H9 (cell line): ENCODE results near the gene XRN2. TPM values are rescaled to one million over a fixed set of nuclear protein-coding genes. Genes with fewer than 3 reads are reported as not detected.

Source experiments
- DNase-seq: peaks from one replicate; pipeline ENCODE4 v3.0.0-alpha.2; 2017
- H2AFZ ChIP-seq: one replicate; pipeline ENCODE4 v1.6.1; 2013; ENCODE audit warnings: mild to moderate bottlenecking, low read length, control low read depth, moderate library complexity
- H2AK5ac ChIP-seq: 2 replicates; pipeline ENCODE4 v1.6.1; 2013; ENCODE audit warnings: low read length, control low read depth, mixed read lengths; ENCODE audit not compliant: insufficient read length
- H2BK120ac ChIP-seq: one replicate; pipeline ENCODE4 v1.6.1; 2013; ENCODE audit warnings: low read depth, mild to moderate bottlenecking, low read length, control low read depth, inconsistent platforms; ENCODE audit not compliant: poor library complexity, severe bottlenecking
- H2BK12ac ChIP-seq: 2 replicates; pipeline ENCODE4 v1.6.1; 2013; ENCODE audit warnings: low read length, control low read depth, mixed read lengths, low read depth; ENCODE audit not compliant: insufficient read length
- H2BK15ac ChIP-seq: 2 replicates; pipeline ENCODE4 v1.6.1; 2013; ENCODE audit warnings: low read depth, low read length, control low read depth
- H2BK20ac ChIP-seq: one replicate; pipeline ENCODE4 v1.6.1; 2013; ENCODE audit warnings: low read depth, mild to moderate bottlenecking, low read length, control low read depth, inconsistent platforms; ENCODE audit not compliant: poor library complexity, severe bottlenecking
- H2BK5ac ChIP-seq: 2 replicates; pipeline ENCODE4 v1.6.1; 2013; ENCODE audit warnings: low read length, control low read depth, mixed read lengths; ENCODE audit not compliant: insufficient read length
- H3K14ac ChIP-seq: 2 replicates; pipeline ENCODE4 v1.6.1; 2013; ENCODE audit warnings: low read length, control low read depth; ENCODE audit not compliant: insufficient read depth
- H3K18ac ChIP-seq: 2 replicates; pipeline ENCODE4 v1.6.1; 2013; ENCODE audit warnings: low read depth, mild to moderate bottlenecking, mixed read lengths, low read length, control low read depth; ENCODE audit not compliant: insufficient read length
- H3K23ac ChIP-seq: 2 replicates; pipeline ENCODE4 v1.6.1; 2013; ENCODE audit warnings: low read length, control low read depth, mixed read lengths, low read depth; ENCODE audit not compliant: insufficient read length
- H3K23me2 ChIP-seq: 2 replicates; pipeline ENCODE4 v1.6.1; 2013; ENCODE audit warnings: low read depth, mild to moderate bottlenecking, mixed read lengths, low read length, control low read depth; ENCODE audit not compliant: insufficient read length, poor library complexity, severe bottlenecking
- H3K27ac ChIP-seq: 2 replicates; pipeline ENCODE4 v1.5.1; 2013; ENCODE audit warnings: low read length, control low read depth, mixed read lengths, low read depth; ENCODE audit not compliant: insufficient read length
- H3K27me3 ChIP-seq: 2 replicates; pipeline ENCODE4 v1.6.1; 2013; ENCODE audit warnings: low read length, control low read depth, inconsistent platforms; ENCODE audit not compliant: insufficient read depth
- H3K4ac ChIP-seq: 2 replicates; pipeline ENCODE4 v1.6.1; 2013; ENCODE audit warnings: low read depth, mild to moderate bottlenecking, control low read depth, inconsistent platforms, low read length, moderate library complexity
- H3K4me1 ChIP-seq: 2 replicates; pipeline ENCODE4 v1.6.1; 2013; ENCODE audit warnings: low read length, control low read depth, inconsistent platforms; ENCODE audit not compliant: insufficient read depth
- H3K4me2 ChIP-seq: 2 replicates; pipeline ENCODE4 v1.6.1; 2013; ENCODE audit warnings: low read length, control low read depth, mixed read lengths; ENCODE audit not compliant: insufficient read length, insufficient read depth
- H3K56ac ChIP-seq: 2 replicates; pipeline ENCODE4 v1.6.1; 2013; ENCODE audit warnings: low read depth, mild to moderate bottlenecking, mixed read lengths, low read length, control low read depth; ENCODE audit not compliant: insufficient read length
- H3K79me1 ChIP-seq: 2 replicates; pipeline ENCODE4 v1.6.1; 2013; ENCODE audit warnings: low read depth, mild to moderate bottlenecking, moderate library complexity, low read length, control low read depth, inconsistent platforms; ENCODE audit not compliant: insufficient read depth, poor library complexity, severe bottlenecking
- H3K79me2 ChIP-seq: 2 replicates; pipeline ENCODE4 v1.6.1; 2013; ENCODE audit warnings: low read length, control low read depth, inconsistent platforms; ENCODE audit not compliant: insufficient read depth
- H3K9ac ChIP-seq: 2 replicates; pipeline ENCODE4 v1.6.1; 2013; ENCODE audit warnings: low read length, control low read depth, mixed read lengths; ENCODE audit not compliant: insufficient read length; ENCODE audit errors: extremely low read depth
- H3K9me3 ChIP-seq: one replicate; pipeline ENCODE4 v1.6.1; 2013; ENCODE audit warnings: low read depth, low read length, inconsistent platforms; ENCODE audit not compliant: control insufficient read depth
- H3T11ph ChIP-seq: one replicate; pipeline ENCODE4 v1.6.1; 2013; ENCODE audit warnings: mild to moderate bottlenecking, low read length, control low read depth, inconsistent platforms
- H4K20me1 ChIP-seq: one replicate; pipeline ENCODE4 v1.6.1; 2013; ENCODE audit not compliant: control insufficient read depth, insufficient read length, insufficient read depth
- H4K5ac ChIP-seq: 2 replicates; pipeline ENCODE4 v1.6.1; 2013; ENCODE audit warnings: low read depth, mild to moderate bottlenecking, mixed read lengths, low read length, control low read depth; ENCODE audit not compliant: insufficient read length
- H4K8ac ChIP-seq: replicated peaks from 2 replicates; pipeline ENCODE4 v1.6.1; 2013; ENCODE audit warnings: low read length, control low read depth, mixed read lengths, low read depth; ENCODE audit not compliant: insufficient read length
- H4K91ac ChIP-seq: 2 replicates; pipeline ENCODE4 v1.6.1; 2013; ENCODE audit warnings: low read depth, mild to moderate bottlenecking, moderate library complexity, mixed read lengths, low read length, control low read depth; ENCODE audit not compliant: insufficient read length
- H3K27ac Mint-ChIP-seq, 3 experiments: 2 replicates in 2 of 3; 3 replicates in 1 of 3; pipeline ENCODE4 v1.8.0; 2020 to 2021; ENCODE audit warnings: mixed read lengths in 3 of 3, mild to moderate bottlenecking in 1 of 3, moderate library complexity in 1 of 3
- H3K27me3 Mint-ChIP-seq: 2 replicates; pipeline ENCODE4 v1.8.0; 2021; ENCODE audit warnings: low read depth, mild to moderate bottlenecking, moderate library complexity, mixed read lengths
- H3K36me3 Mint-ChIP-seq, 3 experiments: 2 replicates in 2 of 3; 3 replicates in 1 of 3; pipeline ENCODE4 v1.8.0; 2020 to 2021; ENCODE audit warnings: low read depth in 3 of 3, mixed read lengths in 3 of 3; ENCODE audit not compliant: insufficient read depth in 1 of 3
- H3K4me1 Mint-ChIP-seq, 2 experiments: 2 replicates each; pipeline ENCODE4 v1.8.0; 2020; ENCODE audit warnings: mixed read lengths in 2 of 2
- H3K4me3 Mint-ChIP-seq, 2 experiments: 2 replicates in 1 of 2; 3 replicates in 1 of 2; pipeline ENCODE4 v1.8.0; 2020 to 2021; ENCODE audit warnings: mild to moderate bottlenecking in 2 of 2, mixed read lengths in 2 of 2, moderate library complexity in 1 of 2
- H3K9me3 Mint-ChIP-seq, 2 experiments: 2 replicates in 1 of 2; 3 replicates in 1 of 2; pipeline ENCODE4 v1.8.0; 2020; ENCODE audit warnings: mild to moderate bottlenecking in 2 of 2, mixed read lengths in 2 of 2, moderate library complexity in 1 of 2
- WGBS: extraction: QIAGEN DNeasy Blood & Tissue Kit; methylation state at CpG from one replicate; pipeline ENCODE4 v1.1.7; 2013; ENCODE audit warnings: missing lambda C conversion rate, low lambda C conversion rate, mixed read lengths; ENCODE audit not compliant: insufficient read length; ENCODE audit errors: extremely low coverage; 5-methylcytosine and 5-hydroxymethylcytosine counted together
- total RNA-seq: library from RNA; stranded (reverse); gene quantifications from 2 replicates; pipeline ENCODE4 v1.2.1, GENCODE V29; 2021
- TF ChIP-seq, protein P1 (sequence below): fragments of 200-600 bp; sonication (generic); conservative IDR thresholded peaks from 3 replicates; pipeline ENCODE4 v1.8.0; 2021; ENCODE audit warnings: antibody characterized with exemption, mild to moderate bottlenecking

XRN2 gene
- total RNA-seq, 1 experiment from 2014 or later: 96.7 TPM

DNA sequence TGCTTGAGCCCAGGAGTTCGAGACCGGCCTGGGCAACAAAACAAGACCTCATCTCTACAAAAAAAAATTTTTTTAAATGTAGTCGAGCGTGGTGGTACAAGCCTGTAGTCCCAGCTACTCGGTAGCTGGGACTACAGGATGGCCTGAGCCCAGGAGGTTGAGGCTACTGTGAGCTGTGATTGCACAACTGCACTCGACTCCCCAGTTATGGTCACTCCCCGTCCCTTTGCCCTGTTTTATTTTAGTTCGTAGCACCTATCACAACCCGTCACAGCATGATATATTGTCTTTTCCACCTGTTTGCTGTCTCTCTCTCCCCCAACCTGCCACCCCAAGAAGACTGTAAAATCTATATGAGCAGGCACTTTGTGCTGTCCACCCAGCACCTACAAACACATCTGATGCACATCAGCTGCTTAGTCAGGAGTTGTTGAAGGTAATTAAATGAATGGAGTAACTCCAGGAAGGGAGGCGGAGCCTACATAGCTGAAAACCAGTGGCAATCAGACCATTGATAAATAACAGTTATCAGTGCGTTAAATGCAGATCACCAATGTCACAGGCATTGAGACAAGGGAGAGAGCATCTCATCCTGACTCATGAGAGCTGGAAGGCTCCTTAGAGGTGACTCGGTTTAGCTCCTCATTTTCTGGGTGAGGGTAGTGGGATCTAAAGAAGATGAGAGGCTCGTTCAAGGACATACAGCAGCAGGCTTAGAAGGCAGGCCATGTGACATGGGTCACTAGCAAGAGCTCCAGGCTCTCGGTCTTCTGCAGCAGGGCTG lies 14.4 kb upstream of the XRN2 start:
- no peak overlapping the region for H2BK12ac ChIP-seq
- Mint-ChIP-seq H3K4me3 (no peak overlapping the region), H3K27ac (peak overlapping the region in 1 of 3 experiments; percentile 61; a peak in 3 of 7 replicates), H3K27me3 (no peaks in the 10 kb centered on the region; the same call in none of the 2 replicates), H3K36me3 (no peaks in the 10 kb centered on the region), H3K9me3 (peaks cover 0 to 3% of the 10 kb centered on the region in 2 experiments; a peak in 2 of 5 replicates), H3K4me1 (peaks cover 0 to 7% of the 10 kb centered on the region in 2 experiments; a peak in 2 of 4 replicates)
- H3K79me1 ChIP-seq: no peaks in the 10 kb centered on the region
- no peak overlapping the region for H3K14ac ChIP-seq
- H3K27me3 ChIP-seq: no peaks in the 10 kb centered on the region
- H3K9ac ChIP-seq: no peak overlapping the region
- H3K4me2 ChIP-seq: no peak overlapping the region
- H3K27ac ChIP-seq: no peak overlapping the region
- TF ChIP-seq, protein P1, sequence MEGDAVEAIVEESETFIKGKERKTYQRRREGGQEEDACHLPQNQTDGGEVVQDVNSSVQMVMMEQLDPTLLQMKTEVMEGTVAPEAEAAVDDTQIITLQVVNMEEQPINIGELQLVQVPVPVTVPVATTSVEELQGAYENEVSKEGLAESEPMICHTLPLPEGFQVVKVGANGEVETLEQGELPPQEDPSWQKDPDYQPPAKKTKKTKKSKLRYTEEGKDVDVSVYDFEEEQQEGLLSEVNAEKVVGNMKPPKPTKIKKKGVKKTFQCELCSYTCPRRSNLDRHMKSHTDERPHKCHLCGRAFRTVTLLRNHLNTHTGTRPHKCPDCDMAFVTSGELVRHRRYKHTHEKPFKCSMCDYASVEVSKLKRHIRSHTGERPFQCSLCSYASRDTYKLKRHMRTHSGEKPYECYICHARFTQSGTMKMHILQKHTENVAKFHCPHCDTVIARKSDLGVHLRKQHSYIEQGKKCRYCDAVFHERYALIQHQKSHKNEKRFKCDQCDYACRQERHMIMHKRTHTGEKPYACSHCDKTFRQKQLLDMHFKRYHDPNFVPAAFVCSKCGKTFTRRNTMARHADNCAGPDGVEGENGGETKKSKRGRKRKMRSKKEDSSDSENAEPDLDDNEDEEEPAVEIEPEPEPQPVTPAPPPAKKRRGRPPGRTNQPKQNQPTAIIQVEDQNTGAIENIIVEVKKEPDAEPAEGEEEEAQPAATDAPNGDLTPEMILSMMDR: no peak
- H2BK15ac ChIP-seq: no peak overlapping the region
- H4K20me1 ChIP-seq: no peaks in the 10 kb centered on the region
- no peak overlapping the region for H3K23ac ChIP-seq
- H3K4ac ChIP-seq: no peak overlapping the region
- no peak overlapping the region for H4K5ac ChIP-seq
- no peaks in the 10 kb centered on the region for H3K79me2 ChIP-seq
- H2BK5ac ChIP-seq: no peak overlapping the region
- H2BK120ac ChIP-seq: no peak overlapping the region
- DNase-seq: no peak
- no peaks in the 10 kb centered on the region for H3K4me1 ChIP-seq
- no CpG with 5 or more reads among the region's 14 CpGs for WGBS
- H3T11ph ChIP-seq: no peak overlapping the region
- no peak overlapping the region for H4K91ac ChIP-seq
- H2AFZ ChIP-seq: no peak overlapping the region
- no peaks in the 10 kb centered on the region for H3K23me2 ChIP-seq
- H3K56ac ChIP-seq: no peak overlapping the region
- no peak overlapping the region for H2AK5ac ChIP-seq
- no peaks in the 10 kb centered on the region for H3K9me3 ChIP-seq
- H2BK20ac ChIP-seq: no peak overlapping the region
- no peak overlapping the region for H3K18ac ChIP-seq
- no peak overlapping the region for H4K8ac ChIP-seq
